ENCODE results near the gene EMX1.

The EMX1 gene

DNA sequence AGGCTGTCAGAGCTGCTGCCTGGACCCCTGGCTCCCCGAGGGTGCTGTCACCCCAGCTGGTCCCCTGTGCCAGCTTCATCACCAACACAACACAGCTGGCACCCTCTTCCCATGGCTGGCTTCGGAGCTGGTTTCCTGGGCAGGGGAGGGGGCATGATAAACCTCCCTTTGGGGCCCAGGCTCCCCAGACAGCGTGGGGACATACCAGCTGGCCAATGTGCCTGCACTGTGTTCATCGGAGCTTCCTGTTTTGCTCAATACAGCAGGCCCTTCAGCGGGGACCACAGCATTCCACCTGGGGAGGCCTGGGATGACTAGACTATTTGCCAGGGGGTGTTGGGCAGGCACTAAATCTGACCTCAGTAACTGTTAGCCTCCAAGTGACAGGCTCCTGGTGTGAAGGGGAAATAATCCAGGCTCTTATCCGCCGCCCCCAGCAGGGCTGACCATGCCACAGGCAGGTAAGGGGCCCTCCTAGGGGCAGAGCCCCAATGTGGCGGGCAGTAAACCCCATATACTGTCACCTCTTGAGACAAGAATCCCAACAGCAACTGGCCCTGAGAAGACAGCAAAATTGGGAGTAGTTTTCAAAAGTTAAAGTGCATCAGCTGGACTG lies 44.6 kb downstream of the EMX1 start:
- DNase-seq = no peak

DNA sequence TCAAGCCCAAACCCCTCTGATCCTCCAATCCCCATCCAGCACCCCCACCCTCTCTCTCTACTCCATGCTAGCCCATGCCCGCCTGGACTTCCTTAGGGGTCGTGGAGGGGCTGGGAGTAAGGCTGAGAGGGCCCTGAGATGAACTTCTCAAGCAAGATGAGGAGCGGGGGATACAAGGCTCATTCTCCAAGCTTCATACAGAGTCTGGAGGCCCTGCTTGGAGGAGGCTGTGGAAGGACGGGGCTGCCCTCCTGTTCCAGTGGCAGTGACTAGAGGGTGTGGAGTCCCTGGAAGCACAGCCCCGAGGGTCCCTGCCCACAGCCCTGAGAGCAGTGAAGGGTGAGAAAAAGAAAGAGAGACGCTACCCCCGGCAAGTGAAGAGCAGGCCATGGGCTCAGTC lies 45.6 kb downstream of the EMX1 start:
- no peak for DNase-seq

DNA sequence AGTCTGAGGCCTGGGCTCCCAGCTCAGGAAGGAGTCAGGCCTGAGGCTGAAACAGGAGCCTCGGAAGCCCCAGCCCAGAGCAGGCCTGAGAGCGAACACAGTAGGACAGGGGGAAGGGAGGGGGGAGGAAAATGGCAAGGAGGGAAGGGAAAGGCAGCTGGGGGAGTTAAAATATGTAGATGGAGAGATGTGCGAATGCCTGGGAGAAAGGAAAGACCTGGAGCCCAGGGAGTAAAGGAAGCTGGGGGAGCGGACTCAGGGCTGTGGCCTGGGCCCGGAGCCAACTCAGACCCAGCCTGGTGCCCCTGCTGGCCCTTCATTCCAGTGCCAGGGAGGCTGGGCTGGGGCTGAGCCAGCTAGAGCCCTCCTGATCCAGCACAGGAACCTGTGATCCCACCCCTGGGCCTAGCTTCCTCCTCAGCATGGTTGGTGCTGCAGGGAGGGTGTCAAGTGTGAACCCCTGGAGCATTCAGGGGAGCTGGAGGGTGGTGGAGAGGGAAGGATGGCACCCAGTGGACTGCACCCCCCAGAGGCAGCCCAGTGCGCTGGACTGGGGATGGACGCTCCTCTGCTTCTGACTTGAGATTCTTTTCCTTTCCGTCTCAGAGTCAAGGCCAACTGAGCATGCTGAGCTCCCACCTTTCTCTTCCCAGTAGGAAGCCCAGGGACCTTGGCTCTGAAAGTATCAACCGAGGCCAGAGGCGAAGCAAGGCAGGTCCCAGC lies 46.3 kb downstream of the EMX1 start:
- no peak for DNase-seq

- DNase-seq = no peak
These were observed 46.8 kb downstream of the EMX1 start for GRCh38 chr2:72964146-72964525.

- no peak for DNase-seq
These were observed 47.7 kb downstream of the EMX1 start for GRCh38 chr2:72965016-72965415.

- no peak for DNase-seq
These were observed 48.6 kb downstream of the EMX1 start for GRCh38 chr2:72965770-72966450.

DNA sequence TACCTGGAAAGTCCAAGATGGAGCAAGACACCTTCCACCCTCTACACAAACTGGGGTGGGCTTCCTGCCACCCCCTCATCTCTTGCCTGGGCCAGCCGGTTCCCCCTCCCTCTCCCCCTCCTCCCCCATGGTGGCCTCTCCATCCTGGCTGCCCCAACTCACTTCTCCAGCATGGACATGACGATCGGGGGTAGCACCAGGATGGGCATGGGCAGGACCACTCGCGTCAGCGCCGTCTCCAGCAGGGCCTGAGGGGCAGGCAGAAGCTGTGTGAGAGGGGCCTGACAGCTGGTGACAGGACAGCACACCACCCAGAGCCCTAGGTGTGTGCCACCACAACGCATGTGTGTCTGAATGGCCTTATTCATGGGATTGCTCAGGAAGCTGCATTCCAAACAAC lies 51.0 kb downstream of the EMX1 start:
- DNase-seq = no peak

DNA sequence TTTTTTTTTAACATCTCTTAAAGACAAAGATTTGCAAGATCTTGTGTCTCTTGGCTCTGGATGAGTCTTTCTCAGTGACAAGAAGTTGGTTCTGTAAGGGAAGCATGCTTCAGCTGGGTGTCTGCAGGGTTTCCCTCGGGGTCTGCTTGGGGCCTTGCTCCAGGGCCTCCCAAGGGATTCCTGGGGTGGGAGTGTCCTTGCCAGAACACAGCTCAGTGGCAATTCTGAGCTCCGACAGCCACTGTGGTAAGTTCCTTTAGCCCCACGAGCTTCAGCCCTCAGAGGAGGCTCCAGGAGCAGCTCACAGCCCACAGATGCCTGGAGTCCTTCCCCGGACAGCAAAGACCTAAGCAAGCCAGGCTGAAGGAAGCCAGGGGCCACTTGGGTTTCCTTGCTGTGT lies 52.4 kb downstream of the EMX1 start:
- no peak for DNase-seq

DNA sequence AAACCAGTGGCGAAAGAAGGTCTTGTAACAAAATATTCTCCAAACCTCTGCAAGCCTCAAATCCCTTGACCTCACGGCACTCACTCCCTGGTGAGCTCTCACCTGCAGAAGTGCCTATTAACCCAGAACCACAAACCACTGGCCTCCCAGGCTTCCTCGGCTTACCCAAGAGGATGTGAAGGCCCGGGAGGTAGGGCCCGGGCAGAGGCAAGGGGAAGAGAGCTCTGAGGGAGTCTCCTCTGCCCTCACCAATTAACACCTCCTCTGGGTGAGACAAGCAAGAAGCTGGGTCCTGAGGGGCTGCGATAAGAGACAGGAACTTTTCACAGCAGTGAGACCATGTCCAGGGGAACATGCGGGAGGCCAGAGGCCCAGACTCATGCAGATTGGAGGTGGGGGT lies 53.7 kb downstream of the EMX1 start:
- DNase-seq = no peak

DNA sequence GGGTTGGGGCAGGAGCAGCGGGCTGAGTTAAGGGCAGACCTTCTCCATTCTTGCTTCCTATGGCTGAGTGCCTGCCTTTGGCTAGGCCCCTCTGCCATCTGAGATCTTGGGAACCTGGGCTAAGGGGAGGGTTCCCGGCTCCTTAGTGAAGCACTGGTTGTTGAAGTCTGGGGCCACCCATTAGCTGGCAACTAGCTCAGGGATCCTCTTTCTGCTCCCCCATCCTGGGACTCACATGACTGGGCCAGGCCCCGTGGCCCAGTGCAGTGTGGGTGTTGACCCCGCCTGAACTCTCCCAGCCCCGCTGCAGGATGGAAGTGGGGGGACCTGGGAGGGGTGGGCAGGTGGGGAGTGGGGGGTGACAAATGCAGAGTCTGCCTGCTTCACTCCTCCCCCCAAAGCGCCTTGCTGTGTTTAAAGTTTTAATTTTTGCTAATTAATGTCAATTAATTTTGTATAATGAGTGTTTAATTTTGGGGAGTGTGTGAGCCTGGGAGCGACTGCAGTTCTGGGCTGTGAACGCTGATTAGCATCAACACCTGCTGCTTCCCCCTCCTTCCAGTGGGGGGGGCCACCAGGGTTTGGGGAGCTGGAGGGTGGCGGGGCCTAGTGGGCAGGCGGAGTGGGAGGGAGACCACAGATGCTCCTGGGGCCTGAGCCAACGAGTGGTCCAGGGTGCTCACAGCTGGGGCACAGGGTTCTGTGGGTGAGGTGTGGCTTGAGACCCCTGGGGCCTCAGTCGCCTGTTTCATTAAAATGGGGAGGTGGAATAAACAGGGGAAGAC lies 55.2 kb downstream of the EMX1 start:
- DNase-seq = no peak

DNA sequence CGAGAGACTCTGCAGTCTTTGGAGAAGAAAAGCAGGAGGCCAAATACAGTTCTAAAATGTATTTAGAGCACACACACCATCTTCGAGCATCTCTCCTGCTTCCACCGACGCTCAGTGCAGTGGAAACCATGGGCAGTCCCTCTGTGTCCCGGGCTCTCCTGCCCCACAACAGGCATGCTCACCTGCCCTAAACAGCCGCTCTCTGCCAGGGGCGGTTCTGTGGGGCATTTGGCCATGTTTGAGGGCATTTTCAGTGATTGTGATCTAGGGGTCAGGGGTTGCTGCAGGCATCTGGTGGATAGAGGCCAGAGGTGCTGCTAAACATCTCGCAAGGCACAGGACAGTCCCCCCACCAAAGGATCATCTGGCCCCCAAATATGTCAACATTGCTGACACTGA lies 55.8 kb downstream of the EMX1 start:
- no peak for DNase-seq

DNA sequence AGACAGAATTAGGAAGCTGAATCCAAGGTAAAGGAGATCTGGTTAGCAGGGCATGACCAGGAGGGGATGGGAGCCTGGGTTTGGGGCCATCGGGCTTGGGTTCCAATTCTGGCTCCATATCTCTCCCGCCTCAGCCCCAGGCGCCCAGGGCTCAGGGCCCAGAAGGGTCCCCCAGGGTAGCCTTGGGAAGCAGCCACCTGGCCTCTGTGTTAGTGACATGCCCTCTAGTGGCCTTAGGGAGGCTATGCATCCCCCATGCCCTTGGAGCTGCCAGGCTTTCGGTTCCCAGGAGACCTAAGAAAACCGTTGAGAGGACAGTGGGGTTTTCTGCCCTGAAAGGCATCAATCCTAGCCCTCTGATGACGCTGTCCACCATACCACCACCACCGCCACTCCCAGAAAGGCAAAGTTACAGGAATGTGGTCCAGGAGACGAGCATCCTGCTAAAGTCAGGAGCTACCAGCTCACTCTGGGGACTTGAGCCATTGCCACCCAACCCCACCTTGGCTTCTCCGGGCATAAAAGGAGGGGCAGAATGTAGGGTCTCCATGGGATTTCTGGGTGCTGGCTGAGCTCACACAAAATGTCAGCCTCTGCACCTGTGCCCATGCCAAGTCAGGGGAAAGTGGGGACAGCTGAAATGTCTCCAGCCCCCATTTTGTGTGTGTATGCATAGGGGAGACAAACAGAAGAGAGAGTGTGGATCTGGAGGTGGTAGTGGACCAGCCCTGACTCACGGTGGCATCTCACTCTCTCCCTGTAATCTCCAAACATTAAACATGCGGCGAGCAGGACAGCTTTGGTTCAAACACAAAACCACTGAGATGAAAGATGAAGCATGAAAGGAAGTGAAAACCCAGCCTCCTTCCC lies 56.5 kb downstream of the EMX1 start:
- DNase-seq = peak; percentile 21

- DNase-seq = no peak
These were observed 57.1 kb downstream of the EMX1 start for GRCh38 chr2:72974436-72974754.

- DNase-seq = no peak
These were observed 57.7 kb downstream of the EMX1 start for GRCh38 chr2:72975017-72975416.

GRCh38 chr2:72979896-72980295 lies 62.6 kb downstream of the EMX1 start:
- DNase-seq = no peak

- no peak for DNase-seq
These were observed 63.4 kb downstream of the EMX1 start for GRCh38 chr2:72980535-72981217.

- DNase-seq = no peak
These were observed 64.2 kb downstream of the EMX1 start for GRCh38 chr2:72981536-72981935.

- DNase-seq = no peak
These were observed 64.9 kb downstream of the EMX1 start for GRCh38 chr2:72982219-72982618.

GRCh38 chr2:72982781-72983499 lies 65.6 kb downstream of the EMX1 start:
- no peak for DNase-seq

DNA sequence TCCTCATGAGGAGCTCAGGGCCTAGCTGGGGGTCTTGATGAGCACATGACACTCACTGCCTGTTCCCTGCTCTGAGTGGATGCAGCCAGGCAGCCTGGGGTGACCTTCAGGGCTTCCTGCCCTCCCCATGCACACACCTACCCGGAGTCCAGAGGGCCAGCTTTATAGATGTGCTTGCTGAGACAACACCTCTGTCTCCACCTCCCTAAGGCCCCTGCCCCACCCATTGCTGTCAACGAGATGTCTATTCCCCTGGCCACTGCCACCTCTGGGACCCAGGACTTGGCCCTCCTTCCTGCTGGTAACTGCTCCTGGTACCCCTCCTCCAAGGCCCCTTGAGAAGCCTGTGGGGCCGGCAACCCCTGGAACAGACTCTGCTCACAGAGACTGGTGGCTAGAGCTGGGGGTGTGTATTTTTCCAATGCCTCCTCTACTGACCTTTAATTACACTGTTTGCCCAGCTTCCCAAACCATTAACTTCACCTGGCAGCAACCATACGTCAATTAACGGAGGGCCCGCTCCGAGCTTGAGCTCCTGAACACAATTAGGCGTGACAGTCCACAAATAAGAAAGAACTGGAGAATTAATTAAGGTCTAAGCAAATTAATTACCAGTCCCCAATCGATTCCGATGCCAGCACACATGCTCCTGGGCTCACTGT lies 66.3 kb downstream of the EMX1 start:
- DNase-seq = no peak

GRCh38 chr2:72984172-72984671 lies 66.9 kb downstream of the EMX1 start:
- DNase-seq = no peak

Data from stimulated activated CD4-positive, alpha-beta T cell treated with anti-CD3 and anti-CD28 coated beads, Interleukin-4, amount 100 ng/mL, for 1 hour (primary cell).